GM21723 (cell line): ENCODE results near the gene LAMTOR4.

Experiments used
- ATAC-seq: cut with Tn5 transposase; IDR thresholded peaks from one replicate; pipeline ENCODE4 v1.9.1; 2021; ENCODE audit warnings: mild to moderate bottlenecking, moderate library complexity; ENCODE audit not compliant: unreplicated experiment

LAMTOR4 gene

DNA sequence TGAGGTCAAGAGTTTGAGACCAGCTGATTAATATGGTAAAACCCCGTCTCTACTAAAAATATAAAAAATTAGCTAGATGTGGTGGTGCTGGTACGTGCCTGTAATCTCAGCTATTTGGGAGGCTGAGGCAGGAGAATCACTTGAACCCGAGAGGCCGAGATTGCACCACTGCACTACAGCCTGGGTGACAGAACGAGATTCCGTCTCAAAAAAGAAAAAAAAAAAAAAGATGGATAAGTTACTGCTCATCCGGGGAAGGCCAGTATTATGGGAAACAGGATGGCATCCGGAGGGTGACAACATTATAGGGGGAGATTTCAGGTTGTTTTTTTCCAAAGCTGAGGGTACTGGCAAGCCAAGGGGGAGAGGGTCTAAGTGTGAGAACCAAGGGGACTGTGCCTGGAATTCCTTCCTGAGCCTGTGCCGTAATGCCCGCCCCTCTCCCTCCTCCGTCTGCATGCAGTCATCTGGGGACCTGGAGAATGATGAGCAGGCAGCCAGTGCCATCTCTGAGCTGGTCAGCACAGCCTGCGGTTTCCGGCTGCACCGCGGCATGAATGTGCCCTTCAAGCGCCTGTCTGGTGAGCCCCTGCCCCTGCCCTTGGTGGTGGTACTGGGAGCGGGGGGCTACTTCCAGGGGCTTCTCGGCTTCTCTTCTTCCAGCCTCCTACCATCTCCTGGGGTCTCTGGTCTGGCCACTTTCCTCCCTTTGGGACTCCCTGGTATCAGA, 4.4 kb downstream of the LAMTOR4 start:
- ATAC-seq = no peak

- ATAC-seq = no peak
These were observed 5.2 kb downstream of the LAMTOR4 start for GRCh38 chr7:100153708-100154535.

DNA sequence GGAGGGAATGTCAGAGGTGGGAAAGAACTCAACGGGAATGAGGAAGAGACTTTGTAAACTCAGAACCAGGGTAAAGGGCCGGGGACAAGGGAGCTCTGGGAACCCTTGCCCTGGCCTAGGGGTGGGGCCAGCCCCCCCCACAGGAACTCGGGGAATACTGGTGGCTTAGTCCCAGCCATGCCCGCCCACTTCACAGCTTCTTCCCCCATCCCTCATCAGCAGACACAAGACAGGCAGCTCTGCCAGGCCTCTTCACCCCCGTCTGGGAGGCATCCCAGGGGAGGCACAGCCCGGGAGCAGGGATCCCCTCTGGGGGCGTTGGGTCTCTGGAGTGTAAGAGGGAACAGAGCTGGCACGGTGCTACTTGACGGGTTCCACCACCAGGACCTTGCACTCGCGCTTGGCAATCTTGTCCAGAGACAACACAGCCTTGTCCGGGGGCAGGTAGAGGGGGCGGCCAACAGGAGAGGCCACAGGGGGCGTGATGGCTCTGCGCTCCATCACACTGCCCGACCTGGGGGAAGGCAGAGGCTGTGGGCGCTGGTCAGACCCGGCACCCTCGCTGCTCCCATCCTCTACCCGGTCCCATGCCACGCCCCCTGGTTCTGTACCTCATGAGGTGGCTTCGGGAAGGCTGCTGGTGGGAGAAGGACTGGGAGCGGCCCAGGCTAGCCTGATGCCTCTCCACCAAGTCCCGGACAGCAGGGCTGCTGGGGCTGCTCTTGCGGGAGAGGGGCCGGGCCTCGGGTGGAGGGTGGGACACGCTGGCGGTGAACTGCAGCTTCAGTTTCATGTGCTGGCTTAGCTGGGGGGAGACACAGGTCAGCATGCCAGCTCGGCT, 6.2 kb downstream of the LAMTOR4 start:
- ATAC-seq = no peak

- ATAC-seq = no peak
These were observed 7.0 kb downstream of the LAMTOR4 start for GRCh38 chr7:100155553-100156317.

DNA sequence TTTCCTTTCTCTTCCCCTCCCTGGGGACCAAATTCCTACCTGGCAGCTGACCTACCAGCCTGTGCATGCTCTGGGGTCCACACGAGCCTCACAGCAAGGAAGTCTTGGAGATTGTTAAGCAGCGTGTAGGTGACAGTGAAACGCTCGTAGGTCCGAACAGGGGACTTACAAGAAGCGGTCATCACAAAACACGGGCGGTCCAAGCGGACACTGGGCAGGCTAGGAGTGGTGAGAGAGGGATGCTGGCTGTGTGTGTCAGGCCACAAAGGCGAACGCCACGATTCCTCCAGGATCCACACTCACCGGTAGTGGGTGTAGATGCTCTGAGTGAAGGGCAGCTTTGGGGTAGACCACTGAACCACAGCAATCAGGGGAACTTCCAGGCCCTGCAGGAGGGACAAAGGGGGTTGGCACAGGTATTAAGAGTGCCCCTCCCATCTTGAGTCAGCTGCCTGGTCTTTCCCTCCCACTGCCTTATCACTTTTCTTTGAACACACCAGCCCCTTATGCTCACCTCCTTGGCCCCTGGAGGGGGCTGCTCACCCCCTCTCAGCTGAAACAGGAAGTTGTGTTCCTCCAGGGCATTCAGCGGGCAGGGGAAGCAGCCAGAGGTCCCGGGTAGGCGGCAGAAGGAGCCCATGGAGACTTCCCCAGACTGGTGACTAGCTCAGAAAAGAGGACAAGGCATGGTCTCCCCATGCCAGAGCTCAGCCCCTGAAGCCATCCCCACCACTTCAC, 7.8 kb downstream of the LAMTOR4 start:
- no peak for ATAC-seq

DNA sequence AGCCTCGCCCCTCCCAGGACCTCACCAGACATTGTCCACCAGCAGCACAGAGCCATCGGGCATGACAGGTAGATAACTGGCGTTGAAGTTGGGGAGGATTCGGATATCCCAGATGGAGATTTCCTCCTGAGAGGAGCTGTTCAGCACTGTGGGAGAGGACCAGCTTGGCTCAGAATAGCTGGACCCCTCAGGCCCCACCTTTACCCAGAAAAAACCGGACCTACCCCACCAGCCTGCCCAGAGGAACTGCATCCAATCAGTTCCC, 8.3 kb downstream of the LAMTOR4 start:
- ATAC-seq = no peak

GRCh38 chr7:100157334-100158228, 8.9 kb downstream of the LAMTOR4 start:
- ATAC-seq = peak; percentile 3

- peak; percentile 79 for ATAC-seq
These were observed 9.7 kb downstream of the LAMTOR4 start, which contains the start of gene TRAPPC14 for GRCh38 chr7:100158229-100159098. Gene TRAPPC14 (minus strand): TSS chr7:100158723. CDS start chr7:100158499, 224 bp downstream.

- ATAC-seq = no peak
These were observed 10.4 kb downstream of the LAMTOR4 start for GRCh38 chr7:100159099-100159623.

- no peak for ATAC-seq
These were observed 11.3 kb downstream of the LAMTOR4 start for GRCh38 chr7:100160067-100160466.

- no peak for ATAC-seq
These were observed 14.4 kb downstream of the LAMTOR4 start for GRCh38 chr7:100163006-100163531.

- ATAC-seq = no peak
These were observed 15.2 kb downstream of the LAMTOR4 start for GRCh38 chr7:100163871-100164270.

DNA sequence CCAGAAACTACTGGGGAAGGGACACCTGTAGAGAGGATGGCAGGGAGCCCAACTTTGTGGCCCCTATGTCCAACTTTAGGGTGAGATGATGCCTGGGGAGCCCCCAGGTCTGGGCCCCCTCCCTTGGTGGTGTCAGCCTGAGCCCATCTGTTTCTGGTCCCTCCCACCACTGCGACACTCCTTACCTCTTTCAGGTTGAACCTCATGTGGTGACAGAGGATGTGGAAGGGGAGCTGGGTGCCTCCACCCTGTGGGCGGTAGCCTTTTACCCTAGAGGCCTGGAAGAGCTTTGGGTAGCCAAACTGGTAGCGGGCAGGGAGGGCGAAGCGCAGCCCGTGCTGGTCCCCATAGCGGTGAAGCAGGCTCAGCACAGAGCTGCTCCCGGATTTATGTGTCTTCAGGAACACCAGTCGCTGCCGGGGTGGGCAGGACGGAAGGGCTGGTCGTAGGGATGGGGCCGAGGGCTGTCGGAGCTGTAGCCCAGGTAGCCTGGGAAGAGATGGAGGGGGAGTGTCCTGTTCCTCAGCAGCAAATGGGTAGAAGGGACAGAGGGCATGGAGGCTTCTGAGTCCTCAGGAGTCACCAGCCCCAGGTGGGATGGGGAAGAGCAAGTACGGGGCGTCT, 17.7 kb downstream of the LAMTOR4 start:
- ATAC-seq = no peak

GRCh38 chr7:100166970-100167911, 18.5 kb downstream of the LAMTOR4 start:
- no peak for ATAC-seq

- no peak for ATAC-seq
These were observed 19.2 kb downstream of the LAMTOR4 start for GRCh38 chr7:100167912-100168323.
